ENCODE measurements around the gene SPG7.

- no peak for TF ChIP-seq CTCF (IDR thresholded peaks at IDR 0.05; ENCODE audit: borderline replicate concordance, extremely low read depth, low read length, poor library complexity, severe bottlenecking)
- no peak for TF ChIP-seq EZH2 (IDR thresholded peaks at IDR 0.05; ENCODE audit: borderline replicate concordance, low read depth, low read length, severe bottlenecking)
Measured at GRCh38 chr16:89458967-89459366, 49.2 kb upstream of the SPG7 start.
